ENCODE data around the gene NLE1.

NLE1 gene

DNA sequence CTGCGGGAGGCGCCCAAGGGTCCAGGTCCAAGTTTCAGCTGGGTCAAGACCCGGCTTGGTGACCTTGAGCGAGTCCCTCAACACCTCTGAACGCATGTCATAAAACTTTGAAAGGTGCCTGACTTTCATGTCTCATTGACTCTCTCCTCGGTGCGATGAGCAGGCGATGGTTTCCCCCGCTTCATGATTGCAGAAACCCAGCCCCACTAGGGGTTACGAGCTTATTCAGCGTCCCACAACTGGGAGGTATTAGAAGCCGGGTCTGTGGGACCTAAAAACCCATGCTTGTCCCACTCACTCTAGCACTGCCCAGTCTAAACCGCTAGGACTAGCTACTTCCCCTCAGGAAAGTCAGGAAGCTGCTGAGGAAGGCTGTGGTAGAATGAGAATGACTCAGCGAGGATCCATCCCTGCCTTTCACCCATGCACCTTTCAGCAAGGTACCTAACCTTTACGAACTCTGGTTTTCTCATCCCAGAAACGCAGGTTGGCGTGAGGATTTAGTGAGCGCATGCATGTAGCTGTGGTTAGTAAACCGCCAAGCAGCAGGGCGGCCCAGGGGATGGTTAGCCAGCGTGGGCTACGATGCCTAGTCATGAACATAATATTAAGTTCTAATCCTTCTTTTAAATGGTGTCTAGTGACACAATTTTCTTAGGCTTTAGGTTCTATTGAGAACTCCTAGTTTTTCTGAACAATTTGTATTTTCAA, 52.4 kb downstream of the NLE1 start:
- H3K9me3 ChIP-seq (ENCODE audit: control insufficient read depth, insufficient read depth, low read length) = no peaks in the 10 kb centered on the region
- H3K27me3 ChIP-seq (ENCODE audit: control insufficient read depth, insufficient read depth, low read length) = peaks cover 4% of the 10 kb centered on the region
- peak overlapping the region; percentile 70 for H3K4me3 ChIP-seq (ENCODE audit: low read depth, low read length)
- H3K9ac ChIP-seq (ENCODE audit: low read depth, low read length) = peak overlapping the region; percentile 91
- no peaks in the 10 kb centered on the region for H3K36me3 ChIP-seq (ENCODE audit: control insufficient read depth, insufficient read depth, low read length)
- peaks cover 34% of the 10 kb centered on the region for H3K4me1 ChIP-seq (ENCODE audit: control insufficient read depth, insufficient read depth, low read length)

DNA sequence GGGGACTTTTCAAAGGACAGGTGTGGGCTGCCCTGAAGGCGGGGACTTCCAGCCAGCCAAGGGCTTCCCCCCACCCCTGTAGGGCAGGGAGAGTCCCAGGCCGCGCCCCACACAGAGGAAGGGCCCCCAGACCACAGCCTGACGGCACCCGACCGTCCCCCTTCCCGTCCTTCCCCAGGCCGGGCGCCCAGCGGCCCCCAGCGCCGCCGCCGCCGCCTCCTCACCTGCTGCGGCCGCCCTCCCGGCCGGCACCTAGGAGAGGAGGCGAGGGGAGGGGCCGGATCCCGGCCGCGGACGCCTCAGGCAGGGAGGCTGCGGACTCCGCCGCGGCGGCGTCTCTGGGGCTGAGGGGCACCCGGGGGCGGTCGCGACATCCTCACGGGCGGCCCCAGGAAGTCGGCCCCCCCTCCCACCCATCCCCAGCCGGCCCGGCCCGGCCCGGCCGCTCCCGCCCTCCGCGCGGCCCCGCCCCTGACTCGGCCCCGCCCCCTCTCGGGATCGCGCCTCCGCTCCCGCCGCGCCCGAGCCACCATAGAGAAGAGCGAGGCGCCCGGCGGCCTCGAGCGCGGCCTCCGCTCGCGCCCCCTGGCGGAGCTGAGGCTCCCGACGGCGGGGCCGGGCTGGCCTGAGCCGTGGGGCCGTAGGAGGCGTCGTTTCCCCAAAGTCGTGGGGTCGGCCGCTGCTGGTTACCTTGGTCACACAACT, 53.1 kb downstream of the NLE1 start:
- Histone ChIP-seq H3K9me3 (ENCODE audit: control insufficient read depth, insufficient read depth, low read length) (no peaks in the 10 kb centered on the region), H3K4me3 (ENCODE audit: low read depth, low read length) (peak overlapping the region; percentile 76), H3K36me3 (ENCODE audit: control insufficient read depth, insufficient read depth, low read length) (no peaks in the 10 kb centered on the region)

DNA sequence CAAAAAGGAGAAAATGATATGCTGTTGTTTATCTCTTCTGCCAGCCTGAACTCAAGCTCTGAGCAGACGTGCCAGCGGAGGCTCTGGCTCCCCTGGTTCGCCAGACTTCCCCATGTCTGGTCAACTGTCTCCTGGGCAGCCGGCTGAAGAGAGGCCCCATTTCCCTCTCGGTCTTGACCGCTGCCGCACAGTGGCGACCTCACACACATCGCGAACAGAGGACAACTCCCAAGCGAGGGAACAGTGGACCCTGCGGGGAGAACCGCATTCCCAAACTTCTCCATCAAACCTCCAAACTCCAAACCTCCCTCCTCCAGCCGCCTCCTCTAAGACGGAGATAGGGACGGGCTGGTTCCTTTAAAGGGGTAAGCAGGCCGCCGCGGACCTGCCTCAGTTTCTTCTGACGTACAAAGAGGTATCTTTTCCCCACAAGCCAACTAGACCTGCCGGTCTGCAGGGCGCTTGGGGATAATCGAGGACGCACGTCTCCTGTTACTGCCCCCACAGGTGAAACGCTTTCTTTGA, 53.7 kb downstream of the NLE1 start:
- Histone ChIP-seq H3K9me3 (ENCODE audit: control insufficient read depth, insufficient read depth, low read length) (no peaks in the 10 kb centered on the region), H3K27me3 (ENCODE audit: control insufficient read depth, insufficient read depth, low read length) (peaks cover 4% of the 10 kb centered on the region), H3K36me3 (ENCODE audit: control insufficient read depth, insufficient read depth, low read length) (no peaks in the 10 kb centered on the region), H3K4me1 (ENCODE audit: control insufficient read depth, insufficient read depth, low read length) (peaks cover 34% of the 10 kb centered on the region), H3K4me3 (ENCODE audit: low read depth, low read length) (peak overlapping the region; percentile 76), H3K9ac (ENCODE audit: low read depth, low read length) (peak overlapping the region; percentile 66)

More for the DNA sequence above, 53.1 kb downstream of the NLE1 start:
- Histone ChIP-seq H3K27me3 (ENCODE audit: control insufficient read depth, insufficient read depth, low read length) (peaks cover 4% of the 10 kb centered on the region), H3K4me1 (ENCODE audit: control insufficient read depth, insufficient read depth, low read length) (peaks cover 34% of the 10 kb centered on the region), H3K9ac (ENCODE audit: low read depth, low read length) (peak overlapping the region; percentile 91)

DNA sequence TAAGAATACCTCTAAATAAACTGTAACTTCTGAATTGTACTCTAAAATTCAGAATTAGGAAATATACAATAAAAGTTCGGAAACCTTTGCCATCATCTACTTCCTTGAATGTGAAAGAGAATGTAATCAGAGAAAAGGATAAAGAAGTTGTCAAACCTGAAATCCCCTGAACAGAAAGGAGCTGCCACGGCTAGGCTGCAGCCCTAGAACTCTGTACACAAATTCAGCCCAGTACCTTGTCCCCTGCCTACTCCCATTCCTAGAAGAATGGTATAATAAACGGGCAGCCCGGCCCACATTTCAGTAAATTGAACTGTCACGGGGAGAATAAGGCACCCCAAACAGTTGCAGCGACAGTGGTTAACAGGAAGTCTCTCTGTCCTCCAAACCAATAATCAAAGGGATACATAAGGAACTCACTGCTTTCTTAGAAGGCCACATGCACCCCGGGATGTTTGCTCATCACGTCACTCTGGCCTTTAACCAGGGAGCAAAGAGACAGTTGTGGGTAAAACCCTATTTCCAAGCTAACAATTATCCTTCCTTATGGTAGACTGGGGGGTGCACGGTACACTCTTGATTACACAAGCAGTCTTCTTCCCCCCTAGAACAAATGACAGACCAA, 54.3 kb downstream of the NLE1 start:
- Histone ChIP-seq H3K4me1 (ENCODE audit: control insufficient read depth, insufficient read depth, low read length) (peaks cover 37% of the 10 kb centered on the region), H3K27me3 (ENCODE audit: control insufficient read depth, insufficient read depth, low read length) (peaks cover 4% of the 10 kb centered on the region), H3K9ac (ENCODE audit: low read depth, low read length) (no peak overlapping the region), H3K9me3 (ENCODE audit: control insufficient read depth, insufficient read depth, low read length) (no peaks in the 10 kb centered on the region), H3K36me3 (ENCODE audit: control insufficient read depth, insufficient read depth, low read length) (no peaks in the 10 kb centered on the region), H3K4me3 (ENCODE audit: low read depth, low read length) (peak overlapping the region; percentile 76)

DNA sequence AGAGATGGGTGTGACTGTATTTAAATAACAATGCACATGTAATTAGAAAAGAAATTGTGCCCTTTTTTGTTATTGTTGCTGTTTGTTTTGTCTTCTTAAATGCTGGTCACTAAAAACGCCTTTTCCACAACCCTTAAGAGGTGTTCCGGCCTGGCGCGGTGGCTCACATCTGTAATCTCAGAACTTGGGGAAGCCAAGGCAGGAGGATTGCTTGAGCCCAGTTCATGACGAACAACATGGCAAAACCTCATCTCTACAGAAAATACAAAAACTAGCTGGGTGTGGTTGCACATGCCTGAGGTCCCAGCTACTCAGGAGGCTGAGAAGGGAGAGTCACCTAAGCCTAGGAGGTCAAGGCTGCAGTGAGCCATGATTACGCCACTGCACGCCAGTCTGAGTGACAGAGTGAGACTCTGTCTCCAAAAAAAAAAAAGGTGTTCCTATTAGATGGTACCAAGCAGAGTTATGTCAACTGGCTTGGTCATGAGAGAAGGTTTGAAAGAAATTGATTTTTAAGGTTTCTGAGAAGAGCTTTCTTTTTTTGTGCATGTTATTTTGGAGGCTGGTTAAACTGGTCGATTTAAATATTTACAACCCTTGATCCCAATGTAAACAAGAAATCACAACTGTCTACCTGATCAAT, 55.1 kb downstream of the NLE1 start:
- H3K4me1 ChIP-seq (ENCODE audit: control insufficient read depth, insufficient read depth, low read length) = peaks cover 37% of the 10 kb centered on the region
- no peaks in the 10 kb centered on the region for H3K9me3 ChIP-seq (ENCODE audit: control insufficient read depth, insufficient read depth, low read length)
- no peak overlapping the region for H3K4me3 ChIP-seq (ENCODE audit: low read depth, low read length)
- H3K27me3 ChIP-seq (ENCODE audit: control insufficient read depth, insufficient read depth, low read length) = peaks cover 4% of the 10 kb centered on the region
- no peak overlapping the region for H3K9ac ChIP-seq (ENCODE audit: low read depth, low read length)
- no peaks in the 10 kb centered on the region for H3K36me3 ChIP-seq (ENCODE audit: control insufficient read depth, insufficient read depth, low read length)

DNA sequence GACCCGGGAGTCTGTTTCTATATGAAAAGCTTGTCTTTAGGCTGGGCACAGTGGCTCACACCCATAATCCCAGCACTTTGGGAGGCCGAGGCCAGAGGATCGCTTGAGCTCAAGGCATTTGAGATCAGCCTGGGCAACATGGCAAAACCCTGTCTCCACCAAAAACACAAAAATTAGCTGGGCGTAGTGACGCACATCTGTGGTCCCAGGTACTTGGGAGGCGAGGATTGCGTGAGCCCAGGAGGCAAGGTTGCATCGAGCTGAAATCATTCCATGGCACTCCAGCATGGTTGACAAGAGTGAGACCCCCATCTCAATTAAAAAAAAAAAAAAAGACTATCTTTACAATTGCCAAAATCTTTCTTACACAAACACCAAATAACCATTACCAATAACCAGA, 55.9 kb downstream of the NLE1 start:
- no peak overlapping the region for H3K9ac ChIP-seq (ENCODE audit: low read depth, low read length)
- no peaks in the 10 kb centered on the region for H3K9me3 ChIP-seq (ENCODE audit: control insufficient read depth, insufficient read depth, low read length)
- H3K36me3 ChIP-seq (ENCODE audit: control insufficient read depth, insufficient read depth, low read length) = no peaks in the 10 kb centered on the region
- H3K27me3 ChIP-seq (ENCODE audit: control insufficient read depth, insufficient read depth, low read length) = peaks cover 4% of the 10 kb centered on the region
- no peak overlapping the region for H3K4me3 ChIP-seq (ENCODE audit: low read depth, low read length)
- peaks cover 37% of the 10 kb centered on the region for H3K4me1 ChIP-seq (ENCODE audit: control insufficient read depth, insufficient read depth, low read length)

DNA sequence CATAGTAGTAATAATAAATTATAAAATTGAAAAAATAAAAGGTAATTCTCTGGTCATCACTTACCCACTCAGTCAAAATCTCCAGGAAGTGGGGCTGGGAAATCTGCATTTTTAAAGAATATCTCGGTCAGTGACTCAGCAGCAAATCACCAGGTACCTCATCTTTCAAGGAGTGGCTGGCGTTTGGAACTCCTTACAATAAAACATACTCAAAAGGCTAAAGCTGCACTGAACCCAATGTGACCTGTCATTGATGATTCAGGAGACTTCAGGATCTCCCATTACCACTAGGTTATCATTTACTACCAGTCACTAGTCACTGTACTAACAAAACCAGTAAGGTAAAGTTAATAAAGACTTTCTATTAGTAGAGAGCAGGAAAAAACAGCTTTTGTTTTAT, 57.1 kb downstream of the NLE1 start:
- Histone ChIP-seq H3K27me3 (ENCODE audit: control insufficient read depth, insufficient read depth, low read length) (peaks cover 4% of the 10 kb centered on the region), H3K9me3 (ENCODE audit: control insufficient read depth, insufficient read depth, low read length) (no peaks in the 10 kb centered on the region), H3K9ac (ENCODE audit: low read depth, low read length) (no peak overlapping the region), H3K36me3 (ENCODE audit: control insufficient read depth, insufficient read depth, low read length) (no peaks in the 10 kb centered on the region), H3K4me1 (ENCODE audit: control insufficient read depth, insufficient read depth, low read length) (peaks cover 41% of the 10 kb centered on the region), H3K4me3 (ENCODE audit: low read depth, low read length) (no peak overlapping the region)

DNA sequence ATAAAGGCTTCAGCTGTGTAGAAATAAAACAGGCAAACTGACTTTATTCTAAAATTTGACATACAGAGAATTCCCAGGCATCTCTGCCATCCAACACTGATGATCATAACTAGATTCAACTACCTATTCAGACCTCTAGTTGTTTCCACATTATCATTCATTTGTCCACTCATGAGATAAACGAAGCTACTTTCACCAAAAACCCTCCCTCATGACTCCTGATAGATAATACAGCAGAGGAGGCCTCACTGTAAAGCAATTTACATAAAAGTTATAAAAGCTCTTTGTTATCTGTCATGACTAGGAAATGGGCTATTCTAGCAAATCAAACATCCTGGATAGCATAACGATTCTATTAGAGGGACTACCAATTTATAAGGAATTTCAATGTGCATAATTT, 59.0 kb downstream of the NLE1 start:
- H3K4me1 ChIP-seq (ENCODE audit: control insufficient read depth, insufficient read depth, low read length) = peaks cover 33% of the 10 kb centered on the region
- H3K9ac ChIP-seq (ENCODE audit: low read depth, low read length) = no peak overlapping the region
- no peaks in the 10 kb centered on the region for H3K36me3 ChIP-seq (ENCODE audit: control insufficient read depth, insufficient read depth, low read length)
- H3K27me3 ChIP-seq (ENCODE audit: control insufficient read depth, insufficient read depth, low read length) = peaks cover 3% of the 10 kb centered on the region
- H3K9me3 ChIP-seq (ENCODE audit: control insufficient read depth, insufficient read depth, low read length) = no peaks in the 10 kb centered on the region
- no peak overlapping the region for H3K4me3 ChIP-seq (ENCODE audit: low read depth, low read length)

DNA sequence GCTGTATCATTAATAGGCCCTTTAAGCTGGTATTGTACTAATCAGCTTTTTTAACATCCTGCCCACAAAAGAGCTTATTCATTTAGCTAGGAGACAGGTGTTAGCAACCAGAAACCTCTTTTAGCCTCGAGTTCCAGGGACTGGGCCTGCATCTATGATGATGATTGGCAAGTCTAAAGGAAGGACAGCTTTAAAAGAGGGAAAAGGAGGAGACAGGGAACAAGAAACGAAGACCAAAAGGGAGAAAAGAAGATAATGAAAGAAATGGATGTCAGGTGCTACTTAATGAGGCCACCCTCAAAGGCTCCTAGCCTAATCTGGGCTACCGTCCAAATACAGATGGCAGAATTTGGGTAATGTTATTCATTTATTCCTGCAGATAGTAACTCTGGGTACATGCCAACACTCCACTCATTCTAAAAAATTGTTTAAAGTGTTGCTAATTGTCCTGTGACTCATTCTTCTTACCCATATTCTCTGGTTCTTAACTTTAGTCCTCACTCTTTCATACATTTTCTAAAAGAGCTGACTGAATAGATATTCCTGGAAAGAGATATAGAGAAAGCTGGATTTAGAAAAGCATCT, 59.9 kb downstream of the NLE1 start:
- H3K36me3 ChIP-seq (ENCODE audit: control insufficient read depth, insufficient read depth, low read length) = no peaks in the 10 kb centered on the region
- peaks cover 24% of the 10 kb centered on the region for H3K4me1 ChIP-seq (ENCODE audit: control insufficient read depth, insufficient read depth, low read length)
- H3K9ac ChIP-seq (ENCODE audit: low read depth, low read length) = no peak overlapping the region
- H3K4me3 ChIP-seq (ENCODE audit: low read depth, low read length) = no peak overlapping the region
- H3K27me3 ChIP-seq (ENCODE audit: control insufficient read depth, insufficient read depth, low read length) = no peaks in the 10 kb centered on the region
- H3K9me3 ChIP-seq (ENCODE audit: control insufficient read depth, insufficient read depth, low read length) = no peaks in the 10 kb centered on the region

DNA sequence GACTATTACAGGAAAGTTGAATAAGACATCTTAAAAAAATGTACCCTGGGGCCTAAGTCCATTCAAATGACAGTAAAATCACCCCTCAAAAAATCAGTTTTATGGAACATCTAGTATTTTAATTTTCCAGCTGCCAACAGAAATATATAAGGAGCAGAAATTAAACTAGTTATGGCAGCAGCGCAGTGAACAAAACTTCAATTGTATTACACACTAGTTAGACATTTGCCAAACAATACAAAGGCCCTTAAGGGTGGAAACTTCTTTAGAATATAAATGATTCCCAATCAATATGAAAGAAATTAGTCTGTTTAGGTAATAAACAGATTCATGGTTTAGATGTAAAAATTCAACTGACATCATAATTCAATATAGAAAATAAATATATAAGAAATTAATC, 60.5 kb downstream of the NLE1 start:
- Histone ChIP-seq H3K9me3 (ENCODE audit: control insufficient read depth, insufficient read depth, low read length) (no peaks in the 10 kb centered on the region), H3K36me3 (ENCODE audit: control insufficient read depth, insufficient read depth, low read length) (no peaks in the 10 kb centered on the region), H3K27me3 (ENCODE audit: control insufficient read depth, insufficient read depth, low read length) (no peaks in the 10 kb centered on the region), H3K4me1 (ENCODE audit: control insufficient read depth, insufficient read depth, low read length) (peaks cover 21% of the 10 kb centered on the region), H3K9ac (ENCODE audit: low read depth, low read length) (no peak overlapping the region), H3K4me3 (ENCODE audit: low read depth, low read length) (no peak overlapping the region)

DNA sequence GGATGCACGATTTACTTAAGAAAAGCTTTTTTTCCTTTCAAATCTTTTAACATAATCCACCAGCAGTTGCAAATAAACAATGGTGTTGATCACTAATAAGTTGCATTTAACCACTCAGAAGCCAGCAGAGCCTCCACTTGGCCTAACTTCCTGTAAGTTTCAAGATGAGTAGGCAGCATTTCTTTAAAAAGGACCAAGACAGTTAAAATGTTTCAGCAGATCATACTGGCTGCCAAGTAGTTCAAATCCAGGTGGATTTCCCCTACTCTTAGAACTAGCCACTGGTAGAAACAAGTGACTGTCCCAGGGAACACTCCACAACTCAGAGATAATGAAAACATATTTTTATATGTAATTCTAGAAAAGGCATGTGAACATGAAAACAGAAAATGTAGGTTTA, 61.6 kb downstream of the NLE1 start:
- no peak overlapping the region for H3K9ac ChIP-seq (ENCODE audit: low read depth, low read length)
- H3K4me3 ChIP-seq (ENCODE audit: low read depth, low read length) = no peak overlapping the region
- no peaks in the 10 kb centered on the region for H3K36me3 ChIP-seq (ENCODE audit: control insufficient read depth, insufficient read depth, low read length)
- peaks cover 12% of the 10 kb centered on the region for H3K4me1 ChIP-seq (ENCODE audit: control insufficient read depth, insufficient read depth, low read length)
- H3K27me3 ChIP-seq (ENCODE audit: control insufficient read depth, insufficient read depth, low read length) = no peaks in the 10 kb centered on the region
- H3K9me3 ChIP-seq (ENCODE audit: control insufficient read depth, insufficient read depth, low read length) = no peaks in the 10 kb centered on the region

Data from iPS-15b (cell line).